ENCODE data around the gene GPR155.

The GPR155 gene, protein sequence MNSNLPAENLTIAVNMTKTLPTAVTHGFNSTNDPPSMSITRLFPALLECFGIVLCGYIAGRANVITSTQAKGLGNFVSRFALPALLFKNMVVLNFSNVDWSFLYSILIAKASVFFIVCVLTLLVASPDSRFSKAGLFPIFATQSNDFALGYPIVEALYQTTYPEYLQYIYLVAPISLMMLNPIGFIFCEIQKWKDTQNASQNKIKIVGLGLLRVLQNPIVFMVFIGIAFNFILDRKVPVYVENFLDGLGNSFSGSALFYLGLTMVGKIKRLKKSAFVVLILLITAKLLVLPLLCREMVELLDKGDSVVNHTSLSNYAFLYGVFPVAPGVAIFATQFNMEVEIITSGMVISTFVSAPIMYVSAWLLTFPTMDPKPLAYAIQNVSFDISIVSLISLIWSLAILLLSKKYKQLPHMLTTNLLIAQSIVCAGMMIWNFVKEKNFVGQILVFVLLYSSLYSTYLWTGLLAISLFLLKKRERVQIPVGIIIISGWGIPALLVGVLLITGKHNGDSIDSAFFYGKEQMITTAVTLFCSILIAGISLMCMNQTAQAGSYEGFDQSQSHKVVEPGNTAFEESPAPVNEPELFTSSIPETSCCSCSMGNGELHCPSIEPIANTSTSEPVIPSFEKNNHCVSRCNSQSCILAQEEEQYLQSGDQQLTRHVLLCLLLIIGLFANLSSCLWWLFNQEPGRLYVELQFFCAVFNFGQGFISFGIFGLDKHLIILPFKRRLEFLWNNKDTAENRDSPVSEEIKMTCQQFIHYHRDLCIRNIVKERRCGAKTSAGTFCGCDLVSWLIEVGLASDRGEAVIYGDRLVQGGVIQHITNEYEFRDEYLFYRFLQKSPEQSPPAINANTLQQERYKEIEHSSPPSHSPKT

DNA sequence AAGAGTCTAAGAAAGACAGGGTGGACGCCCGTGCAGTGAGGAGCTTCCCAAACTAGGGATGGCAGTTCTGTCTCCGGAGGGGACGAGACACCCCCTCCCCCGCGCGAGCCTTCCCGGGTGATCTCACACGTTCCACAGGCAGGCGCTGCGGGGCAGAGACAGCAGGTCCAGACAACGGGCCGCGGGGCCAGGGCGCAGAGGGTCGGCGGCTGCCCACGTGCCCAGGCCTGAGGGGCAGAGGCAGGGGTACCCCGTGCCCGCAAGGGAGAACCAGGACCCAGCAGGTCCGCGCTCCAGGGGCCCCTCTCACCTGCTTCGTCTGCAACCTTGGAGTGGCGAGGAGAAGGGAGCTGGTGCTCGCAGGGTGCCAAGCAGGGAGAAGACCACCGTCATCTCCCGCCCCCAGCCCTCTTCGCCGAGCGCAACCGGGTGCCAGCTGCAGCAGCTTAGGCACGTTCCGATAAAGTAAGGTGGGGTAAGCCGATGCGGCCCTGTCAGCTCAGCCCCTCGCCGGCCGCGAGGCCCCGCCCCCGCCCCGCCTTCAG, at the start of gene GPR155:
TSS of gene GPR155 (minus strand) at position 467 of the 545 bp plus-strand sequence. CDS start 5,073 bp downstream, outside the sequence.
- no peak for DNase-seq (ENCODE audit: low read depth, low spot score)

DNA sequence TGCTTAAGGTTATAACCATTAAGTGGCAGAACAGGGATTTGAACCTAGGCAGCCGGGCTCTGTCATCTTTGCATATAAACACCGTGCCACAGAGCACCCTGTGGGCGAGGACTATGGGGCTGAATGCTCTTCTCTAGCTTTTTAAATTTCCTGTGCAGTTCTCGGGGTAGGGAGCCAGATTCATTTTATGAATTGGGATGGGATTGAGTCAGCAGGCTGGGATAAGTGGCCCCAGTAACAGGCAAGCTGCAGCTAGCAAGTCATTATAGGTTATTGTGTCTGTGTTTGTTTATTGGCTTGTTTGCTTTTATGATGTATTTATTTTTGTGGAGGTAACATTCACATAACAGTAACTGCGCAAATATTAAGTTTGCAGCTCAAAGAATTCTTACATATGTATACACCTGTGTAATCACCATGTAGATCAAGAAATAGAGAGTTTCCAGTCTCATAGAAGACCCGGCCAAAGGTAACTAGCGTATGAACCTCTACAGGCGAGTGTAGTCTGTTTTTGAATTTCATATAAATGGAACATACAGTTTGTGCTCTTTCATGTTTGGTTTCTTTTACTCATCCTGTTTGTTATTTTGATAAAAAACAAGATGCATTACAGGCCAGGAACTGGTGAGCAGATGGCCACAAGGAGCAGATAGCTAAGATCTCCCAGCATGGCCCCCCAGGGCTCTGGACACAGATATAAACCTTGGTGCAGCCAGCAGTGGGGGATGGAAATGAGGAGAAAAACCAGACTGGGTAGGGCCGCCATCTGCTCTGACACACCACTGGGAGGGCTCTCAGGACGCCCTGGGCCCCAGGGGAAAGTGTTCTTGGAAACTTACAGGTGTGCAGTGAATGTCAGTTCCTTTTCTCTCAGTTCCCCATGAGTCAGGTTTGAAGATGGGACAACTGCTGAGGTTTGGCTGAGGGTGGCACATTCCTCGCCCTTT, 49.2 kb upstream of the GPR155 start:
- DNase-seq (ENCODE audit: low read depth, low spot score), result no peak

DNA sequence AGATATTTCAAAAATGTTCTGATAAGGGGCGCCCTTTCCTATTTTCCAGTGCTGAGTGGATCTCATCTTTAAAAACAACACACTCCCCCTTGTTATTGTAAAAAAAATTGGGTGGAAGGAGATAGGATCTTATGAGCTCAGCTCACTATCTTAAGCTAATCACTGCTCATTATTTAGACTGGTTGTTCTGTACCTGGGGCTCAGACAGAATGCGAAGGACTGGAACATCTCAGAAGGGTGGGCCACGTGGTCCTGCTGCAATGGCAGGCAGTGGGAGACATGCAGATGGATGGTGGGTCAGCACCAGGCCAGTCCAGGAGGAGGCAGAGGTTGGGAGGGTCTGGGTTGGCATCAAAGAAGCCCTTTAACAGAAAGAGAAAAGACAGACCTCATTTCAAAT, 48.3 kb upstream of the GPR155 start:
- no peak for DNase-seq (ENCODE audit: low read depth, low spot score)

DNA sequence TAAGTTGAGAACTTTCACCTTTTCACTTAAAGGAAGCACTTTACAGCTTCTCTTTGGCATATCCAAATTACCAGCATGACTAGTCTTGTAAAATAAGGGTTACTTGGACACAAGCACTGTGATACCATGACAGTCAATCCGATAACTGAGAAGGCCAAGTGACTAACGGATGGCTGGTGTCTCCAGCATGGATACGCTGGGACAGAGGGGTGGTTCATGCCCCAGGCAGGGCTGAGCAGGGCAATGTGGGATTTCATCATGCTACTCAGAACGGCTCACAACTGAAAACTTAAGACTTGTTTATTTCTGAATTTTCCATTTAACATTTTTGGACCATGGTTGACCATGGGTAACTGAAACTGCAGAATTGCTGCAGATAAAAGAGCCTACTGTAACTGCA, 43.1 kb upstream of the GPR155 start:
- no peak for DNase-seq (ENCODE audit: low read depth, low spot score)

DNA sequence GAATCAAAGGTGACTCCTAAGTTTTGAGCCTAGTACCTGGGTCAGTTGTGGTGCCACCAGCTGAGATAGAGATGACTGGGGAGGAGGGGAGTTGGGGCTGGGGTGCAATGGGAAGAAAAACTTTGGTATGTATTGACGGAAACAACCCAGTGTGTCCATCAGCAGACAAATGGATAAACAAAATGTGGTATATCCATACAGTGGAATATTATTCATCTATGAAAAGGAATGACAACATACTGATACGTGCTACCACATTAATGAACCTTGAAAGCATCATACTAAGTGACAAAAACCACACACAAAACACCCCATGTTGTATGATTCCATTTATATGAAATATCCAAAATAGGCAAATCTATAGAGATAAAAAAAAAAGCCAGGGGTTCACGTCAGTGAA, 41.1 kb upstream of the GPR155 start:
- no peak for DNase-seq (ENCODE audit: low read depth, low spot score)

DNA sequence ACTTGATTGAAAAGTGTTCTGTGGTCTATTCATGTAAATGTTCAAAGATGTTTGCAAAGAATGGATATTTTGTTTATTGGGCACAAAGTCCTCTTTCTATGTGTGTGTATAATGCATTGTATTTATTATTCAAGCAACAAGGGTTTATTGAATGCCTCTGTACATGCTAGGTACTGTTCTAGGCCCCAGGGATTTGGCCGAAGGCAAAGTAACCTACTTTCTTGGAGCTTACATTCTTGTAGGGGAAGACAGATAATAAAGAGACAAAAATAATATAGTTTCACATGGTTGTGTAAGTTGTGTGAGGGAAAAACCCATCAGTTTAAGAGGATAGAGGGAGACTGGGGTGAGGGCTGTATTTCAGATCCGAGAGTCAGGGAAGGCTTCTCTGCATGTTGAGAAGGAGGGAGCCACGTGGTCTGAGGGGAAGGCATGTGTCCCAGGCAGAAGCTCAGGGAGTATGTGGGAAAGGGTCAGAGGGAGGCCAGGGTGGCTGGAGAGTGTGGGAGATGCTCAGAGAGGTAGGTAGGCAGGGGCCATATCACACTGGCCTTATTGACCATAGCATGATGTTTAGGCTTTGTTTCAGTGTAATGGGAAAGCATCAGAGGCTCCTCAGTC, 40.4 kb upstream of the GPR155 start:
- DNase-seq (ENCODE audit: low read depth, low spot score), result no peak

DNA sequence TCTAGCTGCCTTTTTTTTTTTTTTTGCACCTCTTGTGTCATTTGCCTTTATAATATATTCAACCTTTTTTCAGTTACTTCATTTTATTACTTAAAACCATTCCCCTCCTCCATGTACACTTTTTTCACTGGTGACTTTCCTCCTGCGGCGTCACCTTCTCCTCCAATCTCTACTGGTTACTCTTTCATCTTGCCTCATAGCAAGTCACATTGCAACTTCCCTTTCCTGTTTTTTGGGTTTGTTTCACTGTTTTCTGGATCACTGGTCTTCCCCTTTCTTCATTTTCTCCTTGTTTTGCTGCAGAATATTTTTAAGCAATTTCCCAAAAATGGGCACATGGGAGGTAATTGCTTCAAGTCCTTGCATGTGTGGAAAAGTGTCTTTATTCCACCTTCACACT, 37.7 kb upstream of the GPR155 start:
- no peak for DNase-seq (ENCODE audit: low read depth, low spot score)

DNA sequence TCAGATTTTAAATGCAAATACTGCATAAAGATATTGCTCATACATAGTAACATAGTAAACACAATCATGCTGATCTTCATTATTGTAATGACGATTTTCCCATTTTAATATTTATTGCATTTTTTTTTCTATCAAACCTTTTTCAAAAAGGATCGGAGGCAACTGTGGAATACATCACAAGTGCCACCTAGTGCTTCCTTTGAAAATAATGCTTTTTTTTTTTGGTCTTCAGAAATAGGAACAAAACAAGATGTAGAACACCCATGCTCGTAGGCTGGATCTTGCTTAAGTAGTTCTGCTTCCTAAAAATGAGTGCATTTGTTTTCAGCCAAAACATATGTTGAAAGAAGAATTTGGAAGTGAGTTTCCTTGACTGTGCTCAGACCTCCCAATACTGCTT, 35.7 kb upstream of the GPR155 start:
- DNase-seq (ENCODE audit: low read depth, low spot score), result no peak

DNA sequence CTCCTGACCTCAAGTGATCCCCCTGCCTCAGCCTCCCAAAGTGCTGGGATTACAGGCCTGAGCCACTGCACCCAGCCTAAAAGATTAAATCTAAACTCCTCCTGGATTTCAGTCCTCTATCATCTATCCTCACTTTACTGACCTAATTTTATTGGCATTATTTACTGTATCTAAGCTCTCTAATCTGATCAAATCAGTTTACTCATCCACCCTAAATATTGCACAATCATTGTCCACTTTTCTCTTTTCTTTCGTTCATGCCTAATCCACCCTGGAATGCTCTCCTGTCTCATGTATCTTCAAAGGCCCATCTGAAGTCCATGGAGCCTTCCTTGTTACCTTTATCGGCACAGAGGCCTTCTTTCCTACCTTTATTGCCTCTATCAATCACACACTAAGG, 31.6 kb upstream of the GPR155 start:
- DNase-seq (ENCODE audit: low read depth, low spot score), result no peak

DNA sequence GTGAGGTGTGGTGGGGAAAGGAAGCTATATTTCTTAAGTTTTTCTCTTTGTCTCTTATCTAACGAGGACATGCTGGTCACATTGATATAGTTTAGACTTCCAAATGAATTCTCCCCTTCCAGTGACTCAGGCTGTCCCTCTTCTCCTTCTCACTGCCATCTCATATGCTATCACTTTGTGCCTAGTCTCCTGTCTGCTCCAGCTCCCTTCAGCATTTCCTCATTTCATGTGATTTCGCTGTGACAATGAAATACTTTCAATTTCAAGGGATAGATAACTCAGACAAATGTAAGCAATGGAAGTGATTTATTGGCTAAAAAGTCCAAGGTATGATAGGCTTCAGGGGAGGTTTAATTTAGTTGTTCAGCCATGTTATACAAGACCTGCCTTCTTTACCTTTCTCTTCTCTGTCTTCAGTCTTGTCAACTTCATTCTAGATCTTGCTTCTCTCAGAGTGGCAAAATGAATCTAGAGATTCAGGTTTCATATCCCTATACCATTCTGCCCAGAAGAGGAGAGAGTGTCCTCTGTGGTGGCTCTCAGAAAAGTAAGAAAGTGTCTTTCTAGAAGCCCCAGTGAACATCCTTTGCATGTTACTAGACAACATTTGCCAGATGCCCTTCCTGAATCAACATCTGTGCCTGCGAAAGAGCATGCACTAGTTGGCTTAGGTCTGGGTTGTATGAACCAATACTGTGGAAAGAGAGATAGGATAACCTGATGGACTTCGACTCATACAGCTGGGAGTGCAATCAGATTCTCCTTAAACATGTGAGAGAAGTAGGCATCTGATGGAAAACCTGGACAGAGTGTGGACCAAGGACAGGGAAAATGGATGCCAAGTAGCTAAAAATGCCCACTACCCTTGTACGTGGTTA, 29.9 kb upstream of the GPR155 start:
- DNase-seq (ENCODE audit: low read depth, low spot score), result no peak

DNA sequence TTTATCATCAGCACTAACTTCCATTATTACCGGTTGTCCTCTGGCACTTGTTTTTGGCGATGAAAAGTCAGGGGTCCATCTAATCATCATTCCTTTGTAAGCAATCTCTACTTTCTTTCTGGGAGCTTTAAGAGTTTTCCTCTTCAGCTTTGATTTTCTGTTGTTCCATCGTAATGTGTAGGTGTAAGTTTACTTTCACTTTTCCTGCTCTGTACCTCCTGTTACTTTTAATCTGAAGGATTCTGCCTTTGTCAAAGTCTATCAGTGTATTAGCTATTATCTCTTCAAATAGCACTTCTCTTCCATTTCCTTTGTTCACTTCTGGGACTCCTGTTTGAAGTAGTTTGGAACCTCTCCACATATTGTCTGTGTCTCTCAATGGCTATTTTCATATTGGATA, 25.5 kb upstream of the GPR155 start:
- DNase-seq (ENCODE audit: low read depth, low spot score), result no peak

DNA sequence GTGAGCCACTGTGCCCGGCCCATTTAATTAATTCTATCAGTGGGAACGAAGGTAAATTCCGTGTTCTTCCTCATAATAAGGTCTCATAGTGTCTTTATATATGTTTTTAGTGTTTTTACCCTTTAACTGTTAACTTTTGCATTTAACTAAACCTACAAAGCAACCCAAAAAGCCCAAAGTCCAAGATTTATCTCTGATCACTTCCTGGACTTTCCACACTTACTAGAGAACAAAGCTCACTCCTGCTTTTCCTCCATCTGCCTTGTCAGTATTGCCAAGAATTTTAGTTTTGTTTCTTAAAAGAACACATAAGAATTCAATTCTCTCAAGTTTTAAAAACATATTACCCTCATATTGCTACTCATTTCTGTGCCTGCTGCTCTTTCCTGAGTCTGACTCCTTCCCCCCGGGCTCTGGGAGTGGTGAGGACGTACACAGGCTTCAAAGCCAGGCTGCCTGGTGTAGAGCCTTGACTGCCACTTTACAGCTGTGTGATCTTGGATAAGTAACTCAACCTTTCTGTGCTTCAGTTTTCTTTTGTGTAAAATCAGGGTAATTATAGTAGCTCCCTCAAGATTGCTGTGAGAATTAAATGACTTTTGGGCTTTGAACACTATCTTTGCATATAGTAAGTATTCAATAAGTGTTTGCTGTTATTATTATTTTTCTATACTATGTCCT, 24.9 kb upstream of the GPR155 start:
- no peak for DNase-seq (ENCODE audit: low read depth, low spot score)

DNA sequence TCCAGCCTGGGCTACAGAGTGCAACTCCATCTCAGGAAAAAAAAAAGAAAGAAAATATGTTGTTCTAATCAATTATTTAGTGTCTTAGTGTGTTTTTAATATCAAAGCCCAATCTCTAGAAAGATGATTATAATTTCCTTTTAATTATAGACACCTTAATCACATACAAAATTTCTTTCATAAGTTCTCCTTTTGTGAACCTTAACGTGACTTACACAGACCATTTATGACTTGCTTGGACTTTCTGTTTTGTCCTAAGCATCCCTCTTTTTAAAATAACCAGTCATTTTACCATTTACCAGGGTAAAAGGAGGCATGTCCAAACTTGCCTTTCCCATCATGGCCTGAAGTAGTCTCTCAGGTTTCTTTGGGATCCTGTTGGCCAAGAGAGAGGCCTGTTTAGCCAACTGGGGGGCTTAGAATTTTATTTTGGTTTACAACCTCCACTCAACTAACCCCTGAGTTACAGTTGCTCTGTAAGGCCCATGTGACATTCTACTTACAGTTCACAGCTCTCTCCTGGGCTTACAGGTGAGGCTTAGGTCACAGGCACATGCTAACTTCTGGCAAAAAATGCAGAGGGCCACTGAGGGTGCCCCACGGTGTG, 23.9 kb upstream of the GPR155 start:
- no peak for DNase-seq (ENCODE audit: low read depth, low spot score)

DNA sequence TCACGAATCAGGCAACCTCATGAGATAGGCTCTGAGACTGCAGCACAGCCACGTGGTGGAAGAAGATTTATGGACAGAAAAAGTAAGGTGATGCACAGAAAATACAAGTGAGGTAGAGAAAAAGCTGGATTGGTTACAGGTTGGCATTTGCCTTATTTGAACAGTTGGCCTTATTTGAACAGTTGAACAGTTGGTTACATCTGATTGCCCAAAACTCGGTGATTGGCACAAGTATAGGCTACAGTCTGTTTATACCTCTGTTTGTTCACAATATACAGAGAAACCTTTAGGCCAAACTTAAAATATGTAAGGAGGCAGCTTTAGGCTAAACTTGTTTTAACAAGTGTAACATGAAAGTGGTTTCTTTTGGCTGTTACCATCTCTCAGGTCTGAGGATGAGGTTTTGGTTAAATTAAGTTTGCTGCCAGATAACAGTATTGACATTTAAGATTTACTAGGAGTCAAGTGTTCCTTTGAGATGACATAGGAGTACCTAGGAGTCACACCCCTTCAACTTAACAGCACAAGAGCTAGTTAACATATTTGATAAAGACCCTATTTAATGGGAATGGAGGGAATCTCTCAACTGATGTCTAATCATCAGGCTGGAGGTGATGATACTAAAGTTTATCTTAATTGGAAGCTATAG, 16.5 kb upstream of the GPR155 start:
- DNase-seq (ENCODE audit: low read depth, low spot score), result no peak

DNA sequence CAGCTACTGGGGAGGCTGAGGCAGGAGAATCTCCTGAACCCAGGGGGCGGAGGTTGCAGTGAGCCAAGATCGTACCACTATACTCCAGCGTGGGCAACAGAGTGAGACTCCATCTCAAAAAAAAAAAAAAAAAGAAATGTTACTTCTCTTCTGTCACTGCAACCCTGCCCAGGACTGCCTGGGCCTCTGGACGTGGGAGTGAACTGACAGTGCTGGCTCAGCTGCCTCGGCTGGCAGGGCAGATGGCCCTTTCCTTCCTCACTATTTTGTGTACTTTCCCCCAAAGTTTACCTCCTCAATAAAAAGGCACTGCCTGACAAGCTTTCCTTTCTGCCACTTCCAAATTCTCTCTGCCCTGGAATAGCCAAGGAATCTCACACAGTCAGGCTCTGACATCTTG, 12.5 kb upstream of the GPR155 start:
- DNase-seq (ENCODE audit: low read depth, low spot score), result no peak

DNA sequence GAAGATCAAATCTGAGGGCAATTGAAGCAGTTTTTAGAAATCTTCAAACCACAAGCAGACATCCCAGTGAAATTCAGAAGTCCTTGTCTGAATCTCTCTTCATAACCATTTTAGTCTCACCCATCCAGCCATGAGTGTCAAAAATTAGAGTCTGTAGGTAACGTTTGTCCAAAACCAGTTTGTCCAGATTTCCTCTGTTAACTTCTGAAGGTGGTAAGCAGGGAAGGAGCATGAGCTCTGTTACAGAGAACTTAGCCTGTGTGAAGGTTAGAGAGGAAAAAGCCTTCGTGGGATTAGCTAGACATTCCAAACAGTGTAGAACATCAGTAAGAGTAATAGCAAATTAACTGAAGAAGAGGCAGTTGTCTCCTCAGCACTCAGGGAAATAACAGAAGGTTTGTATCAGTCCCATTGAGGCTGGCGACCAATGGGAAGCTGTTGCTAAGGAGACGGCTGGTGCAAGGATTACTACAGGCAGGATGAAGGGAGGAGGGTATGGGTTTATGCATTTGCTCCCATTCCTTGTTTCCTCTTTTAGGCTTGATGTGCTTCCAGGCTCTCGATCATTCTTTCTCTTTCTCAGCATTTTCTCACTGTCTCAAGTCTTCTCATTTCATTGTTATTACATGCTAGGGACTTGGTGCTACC, 8.7 kb upstream of the GPR155 start:
- DNase-seq (ENCODE audit: low read depth, low spot score), result no peak

DNA sequence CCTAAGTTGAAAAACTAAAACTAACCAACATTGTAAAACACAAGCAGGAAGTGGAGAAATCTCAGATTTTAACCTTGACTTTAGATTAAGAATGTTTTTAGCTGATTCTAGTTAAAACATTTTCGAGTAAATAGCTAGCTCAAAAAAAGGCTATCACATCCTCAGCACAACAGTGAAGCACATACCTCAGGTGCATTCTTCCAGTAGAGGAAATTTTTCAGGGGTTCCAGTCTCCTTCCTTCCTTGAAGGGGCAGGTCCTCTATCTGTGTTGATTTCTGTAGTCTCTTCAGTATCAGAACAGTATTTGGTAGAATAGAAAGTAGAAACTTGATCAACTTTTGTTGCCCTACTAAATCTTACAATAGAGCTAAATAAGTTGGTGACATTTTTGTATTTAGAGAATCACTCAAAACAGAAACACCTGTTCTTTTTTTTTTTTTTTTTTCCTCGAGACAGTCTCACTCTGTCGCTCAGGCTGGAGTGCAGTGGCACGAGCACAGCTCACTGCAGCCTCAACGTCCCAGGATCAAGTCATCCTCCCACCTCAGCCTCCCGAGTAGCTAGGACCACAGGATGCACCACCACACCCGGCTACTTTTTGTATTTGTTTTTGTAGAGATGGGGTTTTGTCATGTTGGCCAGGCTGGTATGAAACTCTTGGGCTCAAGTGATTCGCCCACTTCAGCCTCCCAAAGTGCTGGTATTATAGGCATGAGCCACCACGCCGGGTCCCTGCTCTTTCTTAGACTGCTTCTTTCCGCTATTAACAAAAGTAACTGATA, 6.9 kb upstream of the GPR155 start:
- DNase-seq (ENCODE audit: low read depth, low spot score), result no peak
